ENCODE data around the gene CERS6. TPM values are rescaled to one million over a fixed set of nuclear protein-coding genes. Genes with fewer than 3 reads are reported as not detected.

CERS6 gene
- total and polyA plus RNA-seq, 2 of the 8 experiments (the other 6 are each of a cell fraction or from before 2014, with no cell fraction given), result 6.8 to 28.2 TPM

- Histone ChIP-seq H3K23ac (ENCODE audit: insufficient read length) (no peak overlapping the region), H2BK15ac (ENCODE audit: low read length) (no peak overlapping the region), H3K4ac (replicated peaks; ENCODE audit: insufficient read length, low read depth, low read length) (no peak overlapping the region), H2BK120ac (replicated peaks; ENCODE audit: low read depth, low read length) (no peak overlapping the region), H2BK20ac (ENCODE audit: low read length) (no peak overlapping the region), H3K9ac (replicated peaks in 1 of 4; ENCODE audit: extremely low read depth in 1 of 4, low read depth in 3 of 4, low read length in 3 of 4) (no peak overlapping the region), H3K9me3 (ENCODE audit: insufficient read depth in 2 of 2, low read depth in 1 of 2, low read length in 1 of 2) (peaks cover 0 to 8% of the 10 kb centered on the region in 2 experiments; a peak in 2 of 4 replicates), H3K23me2 (ENCODE audit: low read depth, low read length) (no peaks in the 10 kb centered on the region), H3K36me3 (ENCODE audit: control insufficient read depth in 2 of 4, insufficient read depth in 4 of 4, low read length in 3 of 4) (peaks cover 0 to 3% (median 3%) of the 10 kb centered on the region in 4 experiments; a peak in 2 of 8 replicates), H3K4me1 (replicated peaks in 1 of 4; ENCODE audit: control insufficient read depth in 3 of 4, insufficient read depth in 4 of 4, low read length in 3 of 4) (peaks cover 0 to 2% (median 0%) of the 10 kb centered on the region in 4 experiments; a peak in 2 of 7 replicates), H4K8ac (ENCODE audit: extremely low read depth, insufficient read depth, low read length) (no peak overlapping the region), H2AFZ (ENCODE audit: low read length) (no peak overlapping the region), H3K79me2 (ENCODE audit: control insufficient read depth in 1 of 2, insufficient read depth in 2 of 2, low read length in 2 of 2) (peaks cover 0 to 3% of the 10 kb centered on the region in 2 experiments; a peak in 1 of 4 replicates), H3K79me1 (ENCODE audit: low read depth, low read length) (no peaks in the 10 kb centered on the region), H2BK5ac (ENCODE audit: low read depth, low read length) (no peak overlapping the region), H3K14ac (ENCODE audit: insufficient read length) (no peak overlapping the region), H3K27ac (ENCODE audit: low read depth, low read length) (no peak overlapping the region), H4K91ac (replicated peaks; ENCODE audit: insufficient read length, low read length) (no peak overlapping the region), H3K4me2 (ENCODE audit: insufficient read depth in 1 of 2, low read depth in 2 of 2, low read length in 2 of 2) (no peak overlapping the region), H4K5ac (ENCODE audit: insufficient read length, low read depth, low read length) (no peak overlapping the region), H2AK5ac (ENCODE audit: low read depth, low read length) (no peak overlapping the region), H3K18ac (ENCODE audit: extremely low read depth, low read length) (no peak overlapping the region), H3K27me3 (replicated peaks in 1 of 4; ENCODE audit: control insufficient read depth in 3 of 4, extremely low read depth in 1 of 4, insufficient read depth in 3 of 4, low read length in 3 of 4) (no peaks in the 10 kb centered on the region), H2BK12ac (ENCODE audit: low read depth, low read length) (no peak overlapping the region), H3K56ac (replicated peaks; ENCODE audit: insufficient read length, low read depth, low read length) (no peak overlapping the region), H4K20me1 (replicated peaks in 1 of 2; ENCODE audit: control insufficient read depth in 1 of 2, insufficient read depth in 2 of 2, low read length in 2 of 2) (no peaks in the 10 kb centered on the region), H3K4me3 (ENCODE audit: extremely low read depth in 1 of 4, insufficient read depth in 2 of 4, low read depth in 3 of 4, low read length in 4 of 4) (no peak overlapping the region)
- 85% methylated on average over 2 of the region's 2 CpGs; no CpG with 5 or more reads in 1 of the 2 experiments for WGBS, 2 experiments (ENCODE audit: extremely low coverage in 1 of 2, insufficient coverage in 1 of 2, insufficient read length in 1 of 2, insufficient replicate concordance in 2 of 2, low coverage in 1 of 2, low lambda C conversion rate in 2 of 2, missing lambda C conversion rate in 1 of 2)
- no peak for TF ChIP-seq HDAC6 (IDR thresholded peaks at IDR 0.05; ENCODE audit: low read depth, low read length)
- TF ChIP-seq POLR2AphosphoS5 (IDR thresholded peaks at IDR 0.05; ENCODE audit: low read depth, low read length), result no peak
- TF ChIP-seq ZNF274 (IDR thresholded peaks at IDR 0.05; ENCODE audit: borderline replicate concordance, extremely low read depth, low read length), result no peak
- no peak for TF ChIP-seq JUN (IDR thresholded peaks at IDR 0.05; ENCODE audit: low read depth, low read length)
- CTCF ChIA-PET (ENCODE audit: partially characterized antibody), result no interaction called here
- DNase-seq (ENCODE audit: low read depth in 1 of 2, low spot score in 2 of 2), result no peak
- POLR2A ChIA-PET (ENCODE audit: partially characterized antibody), result no interaction called here
- FAIRE-seq, result no peak
Observed at GRCh38 chr2:168612719-168613118, 156.6 kb downstream of the CERS6 start.
